NCI-H748 (cell line): ENCODE measurements around the gene GPR171.
A peak's percentile ranks its signal among the peaks of the same experiment; 100 is the strongest.
"Not testable (repeated sequence)": the region's sequence is repeated elsewhere in the genome, so short reads cannot be mapped to it uniquely, and the experiment has no call there.

Source experiments
- DNase-seq: peaks from one replicate; lab custom pipeline; 2025; ENCODE audit not compliant: unreplicated experiment; lab: John Stamatoyannopoulos, UW

The GPR171 gene

DNA sequence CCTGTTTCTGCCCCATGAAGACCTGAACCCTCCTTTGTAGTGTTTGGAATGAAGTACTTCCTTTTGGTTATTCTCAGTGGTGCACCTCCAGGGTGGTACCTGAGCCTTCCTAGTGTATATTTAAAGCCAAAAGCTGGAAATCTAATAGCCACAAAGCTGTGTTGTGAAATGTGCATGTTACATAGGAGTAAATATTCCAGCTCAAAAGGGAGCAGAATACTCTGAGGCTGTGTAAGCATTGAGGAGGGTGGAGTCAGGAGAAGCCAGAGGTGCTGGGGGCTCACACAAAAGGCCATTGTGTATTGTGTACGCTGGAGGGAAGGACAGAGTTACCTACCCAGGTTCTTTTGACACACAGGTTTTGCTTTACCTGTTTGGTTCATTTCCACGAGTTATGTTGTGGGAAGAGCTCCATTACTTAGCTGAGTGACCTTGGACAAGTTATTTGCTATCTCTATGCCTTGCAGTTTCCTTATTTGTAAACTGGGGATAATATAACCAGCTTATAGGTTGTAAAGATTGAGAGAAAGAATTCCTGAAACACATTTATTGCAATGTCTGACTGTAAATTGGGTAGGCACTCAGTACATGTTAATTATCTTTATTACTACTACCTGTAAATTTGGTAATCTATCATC, 24.7 kb downstream of the GPR171 start:
- DNase-seq: peak; percentile 60

GRCh38 chr3:151175952-151176351, 27.1 kb downstream of the GPR171 start:
- no peak for DNase-seq

DNA sequence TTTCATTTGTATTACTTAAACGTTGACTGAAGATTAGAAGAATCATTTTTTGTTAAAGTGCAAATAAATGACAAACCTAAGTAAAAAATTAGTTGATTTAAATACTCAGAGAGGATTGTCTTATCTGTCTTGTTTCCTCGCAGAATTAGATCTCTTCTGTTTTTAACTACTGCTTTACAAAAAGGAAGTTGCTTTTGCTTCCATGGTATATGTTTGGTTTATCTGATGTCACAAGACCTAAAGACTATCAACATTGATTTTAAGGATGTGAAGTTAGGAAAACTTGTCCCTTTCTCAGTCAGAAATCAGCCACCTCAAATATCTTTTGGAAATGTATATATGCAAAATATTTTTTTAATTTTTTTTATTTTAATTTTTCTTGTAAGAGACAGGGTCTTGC, 28.7 kb downstream of the GPR171 start:
- no peak for DNase-seq

DNA sequence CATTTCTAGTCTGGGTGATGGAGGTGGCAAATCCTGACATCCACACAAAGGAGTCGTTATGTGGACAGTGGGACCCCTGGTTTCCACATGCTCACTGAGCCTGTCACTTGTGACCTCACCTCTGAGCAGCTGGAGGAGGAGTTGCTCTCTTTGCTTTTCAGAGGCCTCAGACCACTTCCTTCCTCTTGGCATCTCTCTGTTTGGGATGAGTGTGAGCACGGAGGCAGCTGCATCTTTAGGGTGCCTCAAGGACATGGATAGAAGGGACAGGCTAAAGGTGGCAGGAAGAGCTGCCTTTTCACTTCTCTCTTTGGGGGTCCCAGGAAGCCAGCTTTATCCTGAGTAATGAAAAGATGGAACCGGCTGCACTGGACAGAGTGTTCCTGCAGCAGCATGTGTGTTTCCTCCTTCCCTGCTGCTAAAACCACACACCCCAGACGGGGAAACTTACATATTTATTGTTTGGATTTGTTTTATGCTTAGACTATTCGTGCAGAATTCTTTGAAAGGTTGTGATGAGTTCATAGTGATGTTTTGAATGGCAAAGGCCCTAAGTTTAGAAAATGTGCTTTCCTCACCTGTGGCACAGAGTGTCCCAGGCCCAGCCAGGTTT, 31.8 kb downstream of the GPR171 start:
- no peak for DNase-seq

DNA sequence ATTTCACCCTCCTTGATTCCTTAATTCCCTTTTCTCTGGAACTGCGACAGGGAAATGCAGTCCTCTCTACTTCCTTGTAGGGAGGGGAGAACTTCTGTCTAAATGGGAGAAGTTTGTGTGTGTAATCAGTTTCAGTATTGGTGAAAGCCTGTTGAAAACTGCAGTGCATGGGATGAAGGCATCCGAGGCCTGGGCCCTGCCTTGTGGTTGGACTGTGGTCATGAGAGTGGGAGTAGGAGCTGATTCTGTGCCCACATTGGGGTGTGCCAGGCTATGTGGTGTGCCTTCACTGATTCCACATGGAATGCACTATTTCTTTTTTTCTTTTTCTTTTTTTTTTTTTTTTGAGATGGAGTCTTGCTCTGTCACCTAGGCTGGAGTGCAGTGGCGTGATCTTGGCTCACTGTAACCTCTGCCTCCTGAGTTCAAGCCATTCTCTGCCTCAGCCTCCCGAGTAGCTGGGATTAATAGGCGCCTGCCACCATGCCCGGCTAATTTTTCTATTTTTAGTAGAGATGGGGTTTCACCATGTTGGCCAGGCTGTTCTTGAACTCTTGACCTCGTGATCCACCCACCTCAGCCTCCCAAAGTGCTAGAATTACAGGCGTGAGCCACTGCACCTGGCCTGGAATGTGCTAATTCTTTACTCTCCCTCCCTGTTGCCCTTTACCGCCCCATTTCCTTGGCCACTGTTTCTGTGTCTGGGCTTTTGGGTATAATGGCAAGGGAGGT, 32.9 kb downstream of the GPR171 start:
- not testable (repeated sequence) for DNase-seq

DNA sequence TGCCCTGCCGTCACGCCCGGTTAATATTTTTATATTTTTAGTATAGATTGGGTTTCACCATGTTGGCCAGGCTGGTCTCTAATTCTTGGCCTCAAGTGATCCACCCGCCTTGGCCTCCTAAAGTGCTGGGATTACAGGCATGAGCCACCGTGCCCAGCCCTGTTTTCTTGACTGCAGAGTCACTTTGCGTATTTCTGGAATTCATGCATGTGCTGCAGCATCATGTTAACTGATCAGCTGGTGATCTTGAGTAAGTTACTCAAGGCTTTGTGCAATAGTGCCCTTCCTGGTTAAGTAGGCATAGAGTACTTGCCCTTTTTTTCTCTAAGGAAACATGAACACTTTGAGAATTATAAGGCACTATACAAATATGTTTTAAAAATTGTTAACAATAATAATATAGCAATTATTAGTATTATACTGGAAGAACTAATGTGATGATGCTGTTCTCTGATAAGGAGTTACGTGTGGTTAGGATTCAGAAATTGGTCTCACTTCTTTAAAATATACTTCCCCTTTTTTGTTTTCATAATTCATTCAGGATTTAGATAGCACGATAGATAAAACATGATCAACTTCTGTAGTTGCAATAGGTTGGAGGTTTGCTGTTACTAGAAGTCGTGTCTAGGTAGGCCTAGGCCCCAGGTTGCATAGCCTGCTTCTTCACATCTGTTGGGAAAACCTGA, 33.6 kb downstream of the GPR171 start:
- DNase-seq: no peak

GRCh38 chr3:151168269-151169094, 34.5 kb downstream of the GPR171 start:
- DNase-seq: peak; percentile 67

- DNase-seq: no peak
These were observed 36.9 kb downstream of the GPR171 start for GRCh38 chr3:151166161-151166560.

GRCh38 chr3:151165226-151165625, 37.8 kb downstream of the GPR171 start:
- no peak for DNase-seq

DNA sequence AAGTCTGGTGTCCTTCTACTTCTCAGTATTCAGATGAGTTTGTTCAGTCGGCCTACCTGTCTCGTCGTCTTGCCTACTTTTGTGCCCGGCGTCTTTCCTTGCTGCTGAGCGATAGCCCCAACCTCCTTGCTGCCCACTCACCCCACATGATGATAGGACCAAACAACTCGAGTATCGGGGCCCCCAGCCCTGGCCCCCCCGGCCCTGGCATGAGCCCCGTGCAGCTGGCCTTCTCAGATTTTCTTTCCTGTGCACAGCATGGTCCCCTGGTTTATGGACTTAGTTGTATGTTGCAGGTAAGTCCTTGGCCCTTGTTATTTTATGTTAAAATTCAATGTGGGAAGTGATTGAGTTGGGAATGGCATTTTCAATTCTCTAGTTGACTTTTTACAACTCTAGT, 43.2 kb downstream of the GPR171 start:
- no peak for DNase-seq

- peak; percentile 68 for DNase-seq
These were observed 46.3 kb downstream of the GPR171 start for GRCh38 chr3:151156618-151157216.

DNA sequence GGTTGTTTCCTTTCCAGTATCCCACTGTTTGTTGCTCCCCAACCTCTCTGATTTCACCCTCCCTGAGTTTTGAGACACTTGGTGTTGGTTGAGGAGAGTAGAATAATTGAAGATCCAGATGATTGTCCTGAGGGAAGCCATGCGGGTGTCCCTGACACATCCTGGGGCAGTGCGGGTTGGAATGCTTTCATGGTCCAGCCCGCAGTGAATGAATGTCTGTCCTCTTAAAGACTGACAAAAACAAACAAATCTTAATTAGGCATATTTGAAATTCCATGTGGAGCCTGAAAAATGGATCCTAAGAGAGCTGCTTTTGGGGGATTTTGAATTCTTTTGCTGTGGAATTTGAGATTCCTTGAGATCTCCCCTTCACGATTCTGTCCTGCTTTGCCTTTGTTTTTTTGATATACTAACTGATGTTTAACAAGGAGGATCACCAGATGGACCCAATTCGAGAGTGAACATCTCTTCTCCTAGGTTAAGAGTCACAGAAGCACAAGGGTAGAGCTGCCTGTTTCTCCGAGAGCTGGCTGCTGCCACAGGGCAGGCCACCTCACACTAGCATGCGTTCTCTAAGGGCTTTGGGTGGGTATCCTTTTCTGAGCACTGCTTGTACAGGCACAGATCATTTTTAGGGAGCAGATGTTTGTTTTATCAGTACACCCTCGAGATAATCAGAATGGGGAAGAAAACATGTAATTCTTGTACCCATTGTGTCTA, 47.4 kb downstream of the GPR171 start:
- DNase-seq: no peak

DNA sequence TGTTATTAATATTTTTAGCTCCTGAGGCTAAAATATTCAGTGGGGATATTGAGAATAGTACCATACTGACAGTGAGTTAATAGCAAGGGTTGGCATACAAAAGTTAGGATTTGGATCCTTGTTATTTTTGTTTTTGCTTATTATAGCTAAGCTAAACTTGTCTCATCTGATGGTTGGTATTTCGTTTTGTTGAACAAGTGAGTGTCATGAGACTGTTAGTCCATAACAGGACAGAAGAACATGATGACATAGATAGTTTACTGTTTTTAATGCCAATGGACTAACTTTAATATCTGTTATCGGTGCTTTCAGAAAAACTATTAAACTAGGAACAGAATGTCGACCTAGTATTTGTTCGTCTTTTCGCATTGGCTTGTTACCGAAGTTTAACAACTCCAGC, 48.5 kb downstream of the GPR171 start:
- no peak for DNase-seq

DNA sequence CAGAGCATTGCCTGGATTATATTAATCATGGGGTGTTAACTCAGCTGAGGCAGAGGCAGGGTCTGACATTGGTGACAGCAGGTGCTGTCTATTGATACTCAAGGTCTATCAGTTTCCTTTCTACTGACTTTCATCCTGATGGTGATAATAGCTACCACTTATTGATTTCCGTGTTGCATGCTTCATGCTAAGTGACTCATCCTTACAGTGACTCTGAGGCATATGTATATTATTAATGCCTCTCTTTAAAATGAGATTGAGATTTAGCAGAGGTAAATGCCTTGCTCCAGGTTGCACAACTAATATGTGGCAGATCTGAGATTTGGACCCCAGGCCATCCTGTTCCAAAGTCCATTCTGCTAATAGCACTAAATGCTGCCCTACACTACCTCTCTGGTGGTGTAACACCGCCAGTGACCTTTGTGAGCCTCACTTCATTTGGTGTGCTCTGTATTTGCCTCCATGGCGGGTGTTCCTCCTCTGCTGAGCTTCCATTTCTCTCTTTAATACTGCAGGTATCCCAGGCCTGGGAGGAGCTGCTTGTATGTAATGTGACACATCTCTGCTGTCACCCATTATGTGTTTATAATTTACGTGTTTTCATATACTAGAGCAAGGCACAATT, 50.4 kb downstream of the GPR171 start:
- DNase-seq: no peak
